GM12892 (cell line): Measurements from ENCODE around the gene ITIH3.

Experiments
- POLR2A ChIP-seq: IDR thresholded peaks from 2 replicates; pipeline ENCODE4 v1.6.1; 2011; ENCODE audit warnings: low read depth, low read length, control low read depth
- TAF1 ChIP-seq: IDR thresholded peaks from 2 replicates; pipeline ENCODE4 v1.6.1; 2011; ENCODE audit warnings: low read depth, mild to moderate bottlenecking, control low read depth, low read length, borderline replicate concordance

GRCh38 chr3:52774901-52775864 is 19.4 kb upstream of the ITIH3 start:
- TF ChIP-seq TAF1 (no peak), POLR2A (no peak)
